ENCODE measurements around the gene FBXO9.
A peak's percentile ranks its signal among the peaks of the same experiment; 100 is the strongest.

Gene FBXO9

GRCh38 chr6:53065266-53066076 is at the start of gene FBXO9:
Gene FBXO9, plus strand, starts transcription at chr6:53065404. Its CDS starts 386 bp downstream, at chr6:53065790.
- DNase-seq = peak; percentile 83

- no peak for DNase-seq
These were observed 49.7 kb upstream of the FBXO9 start for GRCh38 chr6:53015486-53015885.

DNA sequence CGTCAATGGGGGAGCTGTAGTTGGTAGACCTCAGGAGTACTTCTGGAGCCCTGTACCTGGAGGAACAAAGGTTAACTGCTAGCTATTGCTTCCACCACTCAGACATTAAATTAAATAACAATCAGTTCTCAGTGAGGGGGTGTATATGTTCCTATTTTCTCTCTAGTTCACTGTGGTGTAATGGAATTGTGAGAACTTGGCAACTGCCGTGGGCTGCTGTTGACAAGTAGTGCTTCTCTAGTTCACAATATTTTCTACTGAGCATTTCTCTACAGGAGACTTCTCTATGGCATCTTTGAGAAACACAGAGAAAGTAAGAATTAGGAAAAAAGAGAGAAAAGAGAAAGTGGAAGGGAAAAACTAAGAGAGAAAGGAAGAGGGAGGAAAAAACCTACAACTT is 46.8 kb upstream of the FBXO9 start:
- no peak for DNase-seq

DNA sequence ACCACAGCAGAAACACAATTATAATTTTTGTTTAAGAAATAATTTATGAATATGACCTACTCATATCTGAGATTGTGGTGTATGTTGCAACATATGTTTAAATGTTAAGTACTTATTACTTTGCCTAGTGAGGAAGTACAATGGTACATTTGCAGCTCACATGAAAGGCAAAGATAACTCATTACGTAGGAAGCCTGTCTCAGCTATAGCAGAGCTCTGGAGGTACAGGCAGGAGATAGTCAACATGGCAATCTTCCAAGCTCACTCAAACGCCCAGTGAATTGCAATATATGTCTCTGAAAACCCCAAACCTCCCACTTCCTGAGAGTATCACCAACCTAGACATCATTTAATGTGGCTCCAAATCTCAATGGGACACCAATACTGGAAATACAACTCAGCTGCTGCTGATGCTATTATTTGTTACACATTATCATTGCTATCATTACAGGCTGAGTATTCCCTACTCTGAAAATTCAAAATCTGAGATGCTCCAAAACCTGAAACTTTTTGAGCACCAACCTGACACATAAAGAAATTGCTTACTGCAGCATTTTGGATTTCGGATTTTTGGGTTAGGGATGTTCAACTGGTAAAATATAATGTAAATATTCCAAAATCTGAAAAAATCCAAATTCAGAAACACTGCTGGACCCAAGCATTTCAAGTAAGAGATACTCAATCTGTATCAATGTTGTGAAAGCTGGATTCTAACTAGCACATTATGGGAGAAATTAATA is 45.0 kb upstream of the FBXO9 start:
- DNase-seq = peak; percentile 46

GRCh38 chr6:53023323-53023722 is 41.9 kb upstream of the FBXO9 start:
- DNase-seq = peak; percentile 27

- no peak for DNase-seq
These were observed 38.7 kb upstream of the FBXO9 start for GRCh38 chr6:53026526-53026925.

DNA sequence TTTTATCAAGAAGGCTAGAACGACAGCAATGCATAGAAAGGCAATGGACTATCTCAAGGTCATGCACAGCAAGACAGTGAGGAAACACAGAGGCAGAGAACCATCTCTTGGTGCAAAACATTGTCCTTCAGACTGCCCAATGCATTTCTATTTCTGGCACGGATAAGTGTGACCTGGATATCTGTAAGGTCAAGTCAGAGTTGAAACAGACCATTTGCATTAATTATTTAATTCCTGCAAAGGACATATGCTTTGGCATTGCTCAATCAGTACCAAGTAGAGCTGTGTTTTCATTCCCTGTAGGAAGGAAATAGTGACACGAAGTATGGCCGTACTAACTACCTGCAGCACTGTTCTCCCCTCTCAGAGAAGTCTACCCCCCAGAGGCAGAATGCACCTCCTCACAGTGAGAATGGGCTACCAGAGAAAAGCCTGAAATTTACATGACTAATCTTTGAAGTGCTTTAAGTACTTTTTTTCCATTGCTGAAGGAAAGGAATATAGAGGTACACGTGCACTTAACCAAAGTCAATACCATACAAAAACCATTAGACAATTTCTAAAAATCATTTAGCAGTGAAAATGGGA is 38.0 kb upstream of the FBXO9 start:
- no peak for DNase-seq

DNA sequence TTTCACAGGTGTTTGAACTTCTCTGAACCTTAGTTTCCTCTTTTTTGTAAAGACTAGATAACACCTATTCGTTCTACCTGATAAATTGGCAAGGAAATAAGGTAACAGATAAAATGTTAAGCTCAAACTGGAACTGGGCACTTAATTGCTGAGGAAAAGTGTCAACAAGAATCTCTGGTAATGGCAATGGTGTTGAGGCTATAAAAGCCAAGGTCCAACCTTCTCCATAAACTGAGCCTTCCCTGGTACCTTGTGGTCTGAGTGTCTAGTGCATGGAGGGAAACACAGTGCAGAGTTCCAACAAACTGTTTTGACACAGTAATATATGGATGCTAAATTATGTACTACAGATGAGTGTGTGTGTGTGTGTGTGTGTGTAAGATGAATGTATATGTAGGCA is 36.7 kb upstream of the FBXO9 start:
- no peak for DNase-seq

GRCh38 chr6:53029257-53029656 is 35.9 kb upstream of the FBXO9 start:
- DNase-seq = peak; percentile 67

GRCh38 chr6:53029761-53030160 is 35.4 kb upstream of the FBXO9 start:
- DNase-seq = peak; percentile 94

DNA sequence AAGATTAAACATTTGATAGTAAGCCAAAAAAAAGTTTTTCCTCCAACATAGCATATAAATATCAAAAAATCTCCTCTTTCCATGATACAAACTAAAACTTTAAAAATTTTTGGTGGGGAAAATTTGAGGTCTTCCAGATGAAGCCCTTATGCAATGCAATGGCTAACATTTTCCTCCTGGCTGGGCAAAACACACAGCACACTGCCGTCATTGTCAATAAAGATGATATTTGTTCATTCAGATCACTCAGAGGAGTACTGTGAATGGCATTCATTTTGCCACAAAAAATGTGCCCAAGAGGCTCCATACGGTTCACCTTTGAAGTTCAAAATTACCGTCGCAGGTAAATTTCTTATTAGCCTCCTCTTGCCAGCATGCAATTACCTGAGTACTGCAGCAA is 33.9 kb upstream of the FBXO9 start:
- peak; percentile 11 for DNase-seq

DNA sequence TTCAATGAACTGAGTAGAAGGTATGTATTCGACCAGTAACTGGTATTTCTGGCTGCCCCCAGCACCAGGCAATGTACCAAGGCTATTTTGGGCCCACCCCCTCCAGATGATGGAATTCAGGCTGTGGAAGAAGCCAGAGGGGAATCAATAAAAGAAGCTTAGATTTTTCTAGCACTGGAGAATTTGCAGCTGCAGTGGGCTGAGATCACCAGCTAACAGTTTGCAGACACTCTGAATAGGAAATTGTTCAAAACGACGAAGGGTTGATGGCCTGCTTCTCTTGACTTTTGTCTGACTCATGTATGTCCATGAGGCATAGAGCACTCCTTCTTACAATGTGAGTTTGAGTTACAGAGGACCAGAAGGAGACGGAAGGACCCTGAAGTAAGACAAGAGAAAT is 32.4 kb upstream of the FBXO9 start:
- DNase-seq = no peak

- no peak for DNase-seq
These were observed 31.4 kb upstream of the FBXO9 start for GRCh38 chr6:53033764-53034163.

- DNase-seq = no peak
These were observed 29.5 kb upstream of the FBXO9 start for GRCh38 chr6:53035549-53036213.

DNA sequence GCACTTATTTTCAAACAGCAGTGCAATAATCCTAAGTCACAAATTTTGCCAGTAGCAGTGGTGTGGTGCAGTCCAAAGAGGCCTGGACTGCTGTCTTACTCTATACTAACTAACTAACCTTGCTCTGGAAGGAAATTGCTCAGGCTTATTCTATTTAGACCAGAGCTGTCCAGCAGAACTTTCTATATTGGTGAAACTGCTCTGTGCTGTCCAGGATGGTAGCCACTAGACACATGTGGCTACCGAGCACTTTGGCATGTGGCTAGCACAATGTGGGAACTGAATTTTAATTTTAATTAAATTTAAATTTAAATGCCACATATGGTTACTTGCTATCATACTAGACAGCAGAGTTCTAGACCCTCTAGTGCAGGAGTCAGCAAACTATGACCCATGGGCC is 27.1 kb upstream of the FBXO9 start:
- DNase-seq = no peak

- DNase-seq = no peak
These were observed 26.6 kb upstream of the FBXO9 start for GRCh38 chr6:53038596-53038995.

- DNase-seq = no peak
These were observed 23.8 kb upstream of the FBXO9 start for GRCh38 chr6:53041356-53041755.

- DNase-seq = no peak
These were observed 23.1 kb upstream of the FBXO9 start for GRCh38 chr6:53042112-53042511.

GRCh38 chr6:53043581-53043980 is 21.6 kb upstream of the FBXO9 start:
- no peak for DNase-seq

GRCh38 chr6:53044071-53044470 is 21.1 kb upstream of the FBXO9 start:
- peak; percentile 80 for DNase-seq

GRCh38 chr6:53044572-53044971 is 20.6 kb upstream of the FBXO9 start:
- no peak for DNase-seq

DNA sequence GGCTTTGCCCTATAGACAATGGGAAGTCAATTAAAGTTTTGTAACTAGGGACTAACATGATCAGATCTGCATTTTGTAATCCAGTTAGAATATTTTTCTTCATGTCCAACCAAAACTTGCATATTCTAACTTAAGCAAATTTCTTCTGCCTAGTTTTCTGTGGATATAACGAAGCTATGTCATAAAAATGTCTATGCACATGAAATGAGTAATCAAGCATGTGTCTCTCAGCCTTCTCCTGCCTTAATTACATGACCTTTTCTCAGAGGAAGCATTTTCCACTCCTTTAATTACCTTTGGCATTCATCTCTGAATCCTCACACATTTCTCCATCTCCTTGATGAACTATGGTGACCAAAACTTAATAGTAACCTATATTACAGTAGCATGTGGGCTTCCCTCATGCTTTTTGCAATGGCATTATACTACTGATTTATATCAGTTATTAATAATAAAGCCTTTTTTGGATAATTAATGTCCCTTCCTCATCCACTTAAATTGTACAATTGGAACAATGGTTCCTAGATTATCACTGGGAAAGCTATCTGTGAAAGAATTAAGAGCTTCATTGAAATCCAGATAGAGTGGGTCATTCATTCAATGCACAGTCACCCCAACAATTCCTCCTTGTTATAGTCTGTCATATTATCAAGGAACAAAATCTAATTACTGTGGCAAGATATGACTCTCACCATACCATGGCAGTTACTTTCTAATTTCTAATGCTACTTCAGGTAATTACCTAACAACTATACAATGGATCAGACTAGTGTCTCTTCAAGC is 19.1 kb upstream of the FBXO9 start:
- peak; percentile 25 for DNase-seq
